HG02642 (cell line): ENCODE measurements around the gene RGMB.

ENCODE experiments used
- ATAC-seq: cut with Tn5 transposase; IDR thresholded peaks from one replicate; pipeline ENCODE4 v1.9.1; 2021; ENCODE audit warnings: mild to moderate bottlenecking; ENCODE audit not compliant: unreplicated experiment, poor library complexity

The RGMB gene

GRCh38 chr5:98767581-98767980, 5.9 kb upstream of the RGMB start:
- ATAC-seq, result no peak

DNA sequence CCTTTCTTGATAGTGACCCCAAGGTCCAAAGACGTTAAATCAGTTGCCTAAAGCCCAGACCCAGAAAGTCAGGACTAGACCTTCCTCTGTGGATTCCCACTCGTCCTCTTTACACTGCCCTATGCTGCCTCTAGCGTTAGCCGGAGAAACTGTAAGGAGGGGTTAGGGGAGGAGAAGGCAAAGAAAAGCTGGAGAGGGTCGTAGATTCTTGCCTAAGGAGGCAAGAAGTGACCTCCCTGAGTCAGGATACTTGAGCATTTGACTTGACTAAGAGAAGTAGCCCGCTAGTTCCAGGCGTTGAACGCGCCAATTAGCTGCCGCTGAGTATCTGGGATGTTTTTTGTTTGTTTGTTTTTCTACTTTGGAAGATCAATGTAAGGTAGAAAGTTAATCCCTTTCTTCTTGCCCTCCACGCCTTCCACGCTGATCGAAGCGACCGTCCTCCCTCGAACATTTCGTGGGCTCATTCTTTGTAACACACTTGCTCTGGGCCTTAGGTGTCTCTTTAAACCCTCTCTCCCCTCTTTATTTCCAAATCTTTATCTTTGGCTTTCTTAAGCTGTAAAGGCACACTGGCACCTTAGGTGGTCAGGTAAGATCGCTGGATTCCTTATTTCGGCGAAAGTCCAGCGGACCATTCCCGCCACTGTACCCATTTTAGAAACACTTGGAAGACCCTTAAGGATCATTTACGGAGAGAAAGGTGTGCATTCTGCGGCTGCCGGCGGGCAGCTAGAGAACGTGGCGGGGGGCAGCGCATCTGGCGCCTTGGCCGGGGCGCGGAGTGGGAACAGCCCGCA, 5.1 kb upstream of the RGMB start:
- peak; percentile 51 for ATAC-seq

GRCh38 chr5:98768960-98769209, 4.6 kb upstream of the RGMB start:
- ATAC-seq, result no peak

DNA sequence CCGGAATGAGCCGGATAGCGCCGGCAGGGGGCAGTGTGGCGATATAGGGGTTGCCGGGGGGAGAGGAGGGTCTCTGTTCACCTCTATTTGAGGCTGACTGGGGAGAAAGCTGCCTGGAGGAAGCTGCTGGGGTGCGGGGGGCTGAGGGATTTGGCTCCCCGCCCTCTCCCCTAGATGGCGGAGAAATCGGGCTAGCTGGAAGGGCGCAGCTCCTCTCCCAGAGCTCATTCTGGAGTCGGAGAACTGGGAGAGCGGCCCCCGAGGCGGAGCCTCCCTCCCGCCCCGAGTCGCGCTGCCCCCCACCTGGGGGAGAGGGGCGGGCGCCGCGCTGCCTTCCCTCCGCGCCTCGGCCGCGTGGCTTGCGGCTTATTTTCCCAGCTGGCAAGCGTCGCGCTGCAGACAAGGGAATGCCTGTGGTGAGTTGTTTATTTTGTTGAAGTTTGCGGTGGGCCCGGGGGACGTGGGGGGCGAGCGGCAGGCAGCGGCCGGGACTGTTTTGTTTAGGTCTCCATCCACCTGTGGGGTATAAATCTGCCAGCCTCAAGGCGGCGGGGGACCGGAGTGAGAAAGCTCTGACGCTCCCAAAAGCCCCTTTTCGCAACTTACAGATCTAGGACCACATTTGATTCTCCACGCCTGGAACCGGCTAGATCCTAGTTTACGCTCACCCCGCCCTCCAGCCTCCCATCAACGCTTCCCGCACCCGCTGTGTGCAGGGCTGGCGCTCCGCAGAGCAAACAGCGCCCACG, 4.1 kb upstream of the RGMB start:
- no peak for ATAC-seq

DNA sequence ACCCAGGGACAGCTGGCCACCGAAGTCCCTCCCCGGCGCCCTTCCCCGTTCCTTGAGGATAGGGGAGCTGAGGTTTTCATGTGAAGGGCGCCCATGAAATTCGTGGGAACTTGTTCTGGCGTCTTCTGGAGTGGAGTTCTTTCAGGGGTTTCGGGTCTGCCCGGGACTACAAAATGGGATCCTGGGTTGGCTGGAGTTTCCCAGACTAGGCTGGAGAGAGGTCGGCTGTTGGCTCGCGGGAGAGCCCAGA, 3.6 kb upstream of the RGMB start:
- no peak for ATAC-seq

DNA sequence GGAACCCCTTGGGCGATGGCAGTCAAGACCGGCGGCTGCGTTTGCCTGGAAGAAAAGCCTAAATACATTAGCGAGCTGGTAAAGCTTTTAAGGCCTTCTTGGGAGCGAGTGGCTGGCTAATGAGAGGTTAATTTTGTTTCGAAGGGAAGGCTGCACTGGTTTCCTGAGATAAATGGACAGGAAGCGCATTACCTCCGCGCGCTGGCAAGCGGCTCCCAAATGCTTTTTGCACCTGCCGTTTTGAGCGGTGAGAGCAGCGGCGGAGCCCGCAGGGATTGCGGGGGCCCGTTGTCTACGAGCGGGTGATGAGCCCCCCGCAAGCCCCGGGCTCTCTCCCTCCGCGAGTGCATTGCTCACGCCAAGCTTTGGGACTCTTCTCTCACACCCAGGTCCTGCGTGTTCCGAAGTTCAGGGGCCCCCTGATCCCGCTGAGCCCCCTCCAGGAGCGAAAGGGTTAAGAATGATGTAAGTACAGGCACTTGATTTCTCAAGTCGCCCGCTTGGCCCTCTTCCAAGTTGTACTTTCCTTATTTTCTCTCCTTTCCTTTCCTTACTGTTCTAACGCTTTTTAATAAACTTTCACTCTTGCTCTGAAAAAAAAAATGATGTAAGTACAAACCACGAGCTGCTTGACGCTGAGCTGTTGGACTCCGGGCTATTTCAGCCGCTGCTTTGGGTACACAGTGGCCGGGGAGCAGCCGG, 3.1 kb upstream of the RGMB start:
- no peak for ATAC-seq

- no peak for ATAC-seq
Observed at GRCh38 chr5:98770911-98771322, 2.5 kb upstream of the RGMB start.

GRCh38 chr5:98771382-98772109, 1.9 kb upstream of the RGMB start:
- no peak for ATAC-seq

DNA sequence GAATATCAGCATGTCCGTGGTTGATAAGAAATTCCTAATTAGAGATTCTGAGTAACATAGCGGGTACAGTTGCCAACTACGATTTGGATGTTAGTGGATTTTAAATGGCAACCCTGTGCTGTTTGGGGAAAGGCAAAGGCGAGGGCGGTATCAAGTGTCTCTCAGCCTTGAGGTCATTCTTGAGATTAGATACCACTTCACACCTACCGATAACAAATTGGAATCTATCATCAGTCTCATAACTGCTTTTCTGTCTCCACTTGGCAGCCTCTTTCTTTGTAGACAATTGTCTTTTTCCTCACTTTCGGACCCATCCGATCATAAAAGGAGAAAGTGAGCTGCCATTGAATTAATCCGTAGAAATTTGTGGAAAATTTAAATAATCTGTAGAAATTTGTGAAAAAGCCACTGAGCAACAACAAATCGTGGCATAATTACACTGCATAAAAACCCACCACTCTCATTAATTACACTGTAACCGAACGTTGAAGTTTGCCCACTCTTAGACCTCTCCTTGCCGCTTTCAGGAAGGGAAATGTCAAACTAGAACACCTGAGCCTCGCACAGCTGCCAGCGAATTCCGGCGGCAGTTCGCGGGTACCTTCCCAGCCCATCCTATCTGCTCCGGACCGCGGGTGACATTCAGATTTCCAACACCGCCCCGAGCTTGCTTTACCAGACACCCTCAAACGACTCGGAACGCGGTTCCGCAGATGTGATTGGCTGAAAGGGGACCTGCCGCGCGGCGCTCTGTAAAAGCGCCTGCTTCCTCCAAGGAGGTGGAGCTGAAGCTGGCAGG, 849 bp upstream of the RGMB start:
- peak; percentile 17 for ATAC-seq

- ATAC-seq, result no peak
Observed at GRCh38 chr5:98773214-98773463, 324 bp upstream of the RGMB start.

- ATAC-seq, result peak; percentile 34
Observed at GRCh38 chr5:98774192-98775033, 950 bp downstream of the RGMB start.

GRCh38 chr5:98775246-98776065, 2.0 kb downstream of the RGMB start:
- no peak for ATAC-seq

GRCh38 chr5:98776066-98776705, 2.7 kb downstream of the RGMB start:
- ATAC-seq, result no peak

DNA sequence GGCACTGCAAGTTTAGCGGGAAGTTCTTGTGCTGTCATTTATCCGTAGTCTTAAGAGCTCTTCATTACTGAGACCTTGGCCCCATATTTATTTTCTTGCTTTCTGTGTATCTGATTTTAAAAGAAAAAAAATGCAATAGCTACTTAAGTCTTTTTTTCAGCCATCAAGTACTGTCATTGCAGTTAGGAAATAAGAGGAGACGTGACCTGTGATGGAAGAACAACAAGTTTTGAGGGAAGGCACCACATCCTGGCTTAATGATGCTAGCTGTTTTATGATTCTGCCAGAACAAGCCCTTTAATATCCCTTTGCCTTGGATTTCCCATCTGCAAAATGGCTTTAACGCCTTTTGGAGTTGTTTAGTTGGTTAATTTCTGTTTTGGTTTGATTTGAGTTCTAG, 3.8 kb downstream of the RGMB start:
- no peak for ATAC-seq

GRCh38 chr5:98779264-98779877, 5.9 kb downstream of the RGMB start:
- ATAC-seq, result no peak

DNA sequence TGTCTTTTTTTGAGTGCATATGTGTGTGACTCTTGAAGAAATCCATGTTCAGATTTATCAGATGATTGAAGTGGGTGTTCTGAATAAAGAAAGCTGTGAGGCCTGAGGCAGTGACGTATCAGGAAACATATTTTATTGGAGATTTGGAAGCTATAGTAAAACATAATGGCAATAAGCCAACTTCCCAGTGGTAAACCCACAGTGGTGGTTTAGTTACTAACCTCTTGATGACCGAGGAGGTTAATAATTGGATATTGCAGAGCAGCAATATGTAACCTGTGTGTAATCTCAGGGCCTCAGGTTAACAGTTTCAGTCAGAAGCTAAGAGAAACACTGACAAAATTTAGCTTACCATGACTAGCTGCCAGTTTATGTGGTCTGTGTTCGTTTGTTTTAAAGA, 6.9 kb downstream of the RGMB start:
- ATAC-seq, result no peak

- ATAC-seq, result no peak
Observed at GRCh38 chr5:98781520-98781919, 8.1 kb downstream of the RGMB start.

DNA sequence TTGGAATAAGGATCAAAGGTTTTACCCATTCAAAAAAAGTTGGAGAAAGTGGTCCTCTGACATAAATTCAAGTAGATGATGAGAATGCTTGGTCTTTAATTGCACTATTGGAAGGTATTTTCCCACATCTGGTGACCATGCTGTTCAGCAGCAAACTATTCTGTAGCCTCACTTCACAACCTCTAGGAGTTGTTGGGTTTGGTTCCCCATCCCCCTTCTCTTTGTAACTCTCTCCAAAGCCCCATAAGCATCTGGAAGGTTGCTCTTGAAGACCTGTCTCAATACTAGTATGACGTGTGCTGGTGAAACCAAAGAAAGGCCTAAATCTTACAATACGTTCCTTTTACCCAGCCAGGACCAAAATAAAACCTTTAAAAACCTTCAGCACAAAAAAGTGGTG, 8.5 kb downstream of the RGMB start:
- no peak for ATAC-seq
